Heart left ventricle (tissue), 16 donors: ENCODE results near the gene SSTR4. TPM values are rescaled to one million over a fixed set of nuclear protein-coding genes. Genes with fewer than 3 reads are reported as not detected.
A peak's percentile ranks its signal among the peaks of the same experiment; 100 is the strongest.

Source experiments
- ATAC-seq, 4 donors: fragments of 200-7000 bp; cut with Tn5 transposase; one replicate each; pipeline ENCODE4 v1.9.1; 2020 to 2022; ENCODE audit warnings: moderate library complexity in 4 of 4, mild to moderate bottlenecking in 3 of 4, moderate number of reproducible peaks in 1 of 4
- DNase-seq, 5 donors: peaks; one replicate each; pipeline ENCODE4 v3.0.0-alpha.2; 2020
- H3K27ac ChIP-seq, 12 donors: fragments of 200-600 bp; sonication (generic) in 4 of 12; one replicate each; pipeline versions ENCODE4 v1.5.0 to v1.8.0; 2016 to 2022; ENCODE audit warnings: mild to moderate bottlenecking in 2 of 12
- H3K27me3 ChIP-seq, 9 donors: fragments of 200-600 bp; sonication (generic) in 2 of 9; one replicate each; pipeline versions ENCODE4 v1.5.1 to v1.8.0; 2016 to 2022; ENCODE audit warnings: mild to moderate bottlenecking in 3 of 9
- H3K36me3 ChIP-seq, 9 donors: fragments of 200-600 bp; sonication (generic) in 2 of 9; one replicate each; pipeline versions ENCODE4 v1.5.0 to v1.8.0; 2018 to 2022; ENCODE audit warnings: mild to moderate bottlenecking in 2 of 9
- H3K4me1 ChIP-seq, 12 donors: fragments of 200-600 bp; sonication (generic) in 4 of 12; one replicate each; pipeline versions ENCODE4 v1.5.0 to v1.8.0; 2016 to 2022; ENCODE audit warnings: mild to moderate bottlenecking in 3 of 12
- H3K4me3 ChIP-seq, 12 donors: fragments of 200-600 bp; sonication (generic) in 4 of 12; one replicate each; pipeline versions ENCODE4 v1.5.0 to v1.8.0; 2017 to 2022; ENCODE audit warnings: mild to moderate bottlenecking in 9 of 12, moderate library complexity in 4 of 12
- H3K9me3 ChIP-seq, 12 donors: fragments of 200-600 bp; sonication (generic) in 4 of 12; one replicate each; pipeline versions ENCODE4 v1.5.0 to v1.8.0; 2016 to 2022; ENCODE audit warnings: mild to moderate bottlenecking in 1 of 12
- CTCF ChIP-seq, 12 donors: fragments of 200-600 bp; sonication (generic) in 4 of 12; IDR thresholded peaks; one replicate each; pipeline versions ENCODE4 v1.5.0 to v1.8.0; 2018 to 2022; ENCODE audit warnings: antibody characterized with exemption in 12 of 12, mild to moderate bottlenecking in 5 of 12
- POLR2A ChIP-seq, 2 donors: fragments of 450-650 bp; IDR thresholded peaks; one replicate each; pipeline ENCODE4 v1.6.1; 2017; ENCODE audit warnings: antibody characterized with exemption in 2 of 2, mild to moderate bottlenecking in 2 of 2, moderate library complexity in 2 of 2
- WGBS, 4 donors: extraction: QIAGEN DNeasy Blood & Tissue Kit in 2 of 4; methylation state at CpG; one replicate each; pipeline versions ENCODE4 v1.1.5 to v1.1.7; 2013 to 2018; 5-methylcytosine and 5-hydroxymethylcytosine counted together
- intact Hi-C, 10 donors: fragments of 100-400 bp; cut with DNase I; formaldehyde crosslinking; loops; one replicate each; pipeline versions ENCODE4 v1.11.1 to v1.14.2; 2022
- polyA plus RNA-seq, 2 donors: library from polyadenylated mRNA; stranded (reverse); fragments of 200-250 nt; gene quantifications; one replicate each; pipeline ENCODE4 v1.2.3, GENCODE V29; 2013
- total RNA-seq, 9 donors: library from RNA; depleted of rRNA in 2 of 9; stranded (reverse); fragments of >200 nt in 2 of 9; fragmentation: NEBNext Ultra II Directional in 3 of 9; extraction: Animal tissue kit (Norgen Biotek cat#: 25700) in 3 of 9; gene quantifications; one replicate each; pipeline versions ENCODE4 v1.1.0 to v1.2.4, GENCODE V29; 2016 to 2023
- donor health status: ischemic (EF 13 %, LVEDD 7.1; RV severe dilation, severe dysfunction).
- donor health status: healthy with polysubstance abuse.
- donor health status: DM: no; HTN: yes; CAD: no.
- donor health status: DM: no; HTN: no; CAD: no.
- donor health status: ischemic (EF 25% LVEDD 6.9; RV normal size, moderate dysfunction).
- donor health status: ischemic (EF 25% LVEDD 5.7; RV mildly dilated, moderate dysfunction).
- donor health status: healthy.
- donor health status: DM: yes; HTN: yes; CAD: no.
- donor health status: ischemic (EF 35%, LVEDD 5.7; RV mildly dilated, moderate dysfunction).
- donor health status: nonischemic (EF 11% LVEDD 7.7; RV severe dilation, severe dysfunction).
- donor health status: DM: yes; HTN: yes; CAD: no.
- donor health status: PGD.
- donor health status: ischemic (EF 29% LVEDD 5.4; RV normal size, mild dysfunction).
- donor health status: nonischemic (EF 23%, LVEDD 6.1; RV moderate dilation, normal function).

SSTR4 gene
- total and polyA plus RNA-seq, 11 donors, result 0.28 TPM; not detected in 10

GRCh38 chr20:23082846-23083552 is 47.9 kb downstream of the SSTR4 start:
- H3K4me3 ChIP-seq, result peak overlapping the region; percentile 27 to 70 (median 60)
- H3K4me1 ChIP-seq, result peaks cover 0 to 78% (median 39%) of the 10 kb centered on the region in 12 donors
- peak overlapping the region; percentile 81 to 99 (median 97) for H3K27ac ChIP-seq
- peak; percentile 33 to 63 (median 56) for ATAC-seq
- TF ChIP-seq POLR2A (IDR thresholded peaks at IDR 0.05) (peak in 1 of 2 donors; percentile 21), CTCF (IDR thresholded peaks at IDR 0.05) (no peak)
- H3K36me3 ChIP-seq, result peaks cover 0 to 24% (median 0%) of the 10 kb centered on the region in 9 donors
- no peaks in the 10 kb centered on the region for H3K27me3 ChIP-seq
- WGBS, 4 donors, result 47 to 58% (median 50%) methylated on average over 9 of the region's 9 CpGs
- intact Hi-C loops, result loop anchor here in 4 of 10 donors (2.0 to 10.0 kb wide), 4 partner anchors 32 to 119 kb away; no protein-coding TSS in a partner anchor
- H3K9me3 ChIP-seq, result no peaks in the 10 kb centered on the region
- DNase-seq, result peak in 4 of 5 donors; percentile 64 to 74 (median 66)

- TF ChIP-seq CTCF (IDR thresholded peaks at IDR 0.05) (no peak), POLR2A (IDR thresholded peaks at IDR 0.05) (no peak)
- peak overlapping the region; percentile 81 to 99 (median 97) for H3K27ac ChIP-seq
- DNase-seq (no peak), ATAC-seq (peak in 1 of 4 donors; percentile 1)
- 51 to 69% (median 62%) methylated on average over 15 of the region's 15 CpGs for WGBS, 4 donors
- H3K36me3 ChIP-seq, result peaks cover 0 to 20% (median 0%) of the 10 kb centered on the region in 9 donors
- no peaks in the 10 kb centered on the region for H3K9me3 ChIP-seq
- H3K4me1 ChIP-seq, result peaks cover 0 to 78% (median 36%) of the 10 kb centered on the region in 12 donors
- intact Hi-C loops, result loop anchor here in 5 of 10 donors (2.0 to 10.0 kb wide), 4 partner anchors 33 to 119 kb away; no protein-coding TSS in a partner anchor
- H3K4me3 ChIP-seq, result peak overlapping the region; percentile 27 to 70 (median 60)
- no peaks in the 10 kb centered on the region for H3K27me3 ChIP-seq
Observed at GRCh38 chr20:23083553-23084220, 48.6 kb downstream of the SSTR4 start.

- no peaks in the 10 kb centered on the region for H3K9me3 ChIP-seq
- WGBS, 4 donors, result 61 to 77% (median 67%) methylated on average over 13 to 17 of the region's 17 CpGs
- intact Hi-C loops, result loop anchor here in 3 of 10 donors (2.0 to 10.0 kb wide), 4 partner anchors 34 to 118 kb away; no protein-coding TSS in a partner anchor
- ATAC-seq, result no peak
- peaks cover 0 to 71% (median 33%) of the 10 kb centered on the region in 12 donors for H3K4me1 ChIP-seq
- no peaks in the 10 kb centered on the region for H3K27me3 ChIP-seq
- H3K27ac ChIP-seq, result peak overlapping the region; percentile 81 to 99 (median 97)
- TF ChIP-seq POLR2A (IDR thresholded peaks at IDR 0.05) (no peak), CTCF (IDR thresholded peaks at IDR 0.05) (no peak)
- peaks cover 0 to 14% (median 0%) of the 10 kb centered on the region in 9 donors for H3K36me3 ChIP-seq
- no peak for DNase-seq
- peak overlapping the region; percentile 27 to 70 (median 60) for H3K4me3 ChIP-seq
Observed at GRCh38 chr20:23084282-23084844, 49.3 kb downstream of the SSTR4 start.
